ENCODE results near the gene POC1B.

DNA sequence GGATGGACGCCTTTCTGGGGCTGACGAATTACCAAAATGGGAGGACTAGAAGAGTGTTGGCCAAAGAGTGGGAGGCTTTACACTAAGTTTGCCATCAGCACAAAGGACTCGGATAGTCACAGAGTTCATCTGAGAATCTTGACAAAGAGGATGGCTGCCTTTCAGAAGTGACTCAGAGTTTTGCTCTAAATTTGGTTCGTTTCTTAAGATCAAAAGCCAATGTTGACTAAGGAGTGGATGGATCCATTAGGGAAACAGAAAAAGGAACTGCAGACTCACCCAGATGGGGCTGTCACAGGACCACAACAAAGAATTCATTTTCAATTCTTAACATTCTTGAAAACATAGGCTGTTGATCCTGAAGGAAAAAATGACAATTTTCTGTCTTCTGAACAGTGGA is 92.2 kb downstream of the POC1B start:
- no peak for TF ChIP-seq LEF1 (IDR thresholded peaks at IDR 0.05; ENCODE audit: borderline replicate concordance)
- no peak for TF ChIP-seq BHLHE40 (IDR thresholded peaks at IDR 0.05; ENCODE audit: borderline replicate concordance)
- no peak for TF ChIP-seq TARDBP (IDR thresholded peaks at IDR 0.05)
- no peak for TF ChIP-seq FOXA1 (IDR thresholded peaks at IDR 0.05)
- no peak for TF ChIP-seq SUZ12 (IDR thresholded peaks at IDR 0.05)
- TF ChIP-seq, protein P1, sequence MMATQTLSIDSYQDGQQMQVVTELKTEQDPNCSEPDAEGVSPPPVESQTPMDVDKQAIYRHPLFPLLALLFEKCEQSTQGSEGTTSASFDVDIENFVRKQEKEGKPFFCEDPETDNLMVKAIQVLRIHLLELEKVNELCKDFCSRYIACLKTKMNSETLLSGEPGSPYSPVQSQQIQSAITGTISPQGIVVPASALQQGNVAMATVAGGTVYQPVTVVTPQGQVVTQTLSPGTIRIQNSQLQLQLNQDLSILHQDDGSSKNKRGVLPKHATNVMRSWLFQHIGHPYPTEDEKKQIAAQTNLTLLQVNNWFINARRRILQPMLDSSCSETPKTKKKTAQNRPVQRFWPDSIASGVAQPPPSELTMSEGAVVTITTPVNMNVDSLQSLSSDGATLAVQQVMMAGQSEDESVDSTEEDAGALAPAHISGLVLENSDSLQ (IDR thresholded peaks at IDR 0.05) = no peak
- TF ChIP-seq ELF4 (IDR thresholded peaks at IDR 0.05) = no peak
- no peak for TF ChIP-seq FOXM1 (IDR thresholded peaks at IDR 0.05; ENCODE audit: borderline replicate concordance)
- TF ChIP-seq ARNT (IDR thresholded peaks at IDR 0.05) = no peak
- TF ChIP-seq L3MBTL2 (conservative IDR thresholded peaks at IDR 0.05) = no peak
- TF ChIP-seq SP1 (IDR thresholded peaks at IDR 0.05) = no peak
- no peak for TF ChIP-seq ZNF384 (IDR thresholded peaks at IDR 0.05)
- no peak for TF ChIP-seq HDGF (IDR thresholded peaks at IDR 0.05; ENCODE audit: borderline replicate concordance)
